Dendritic cell treated with granulocyte-macrophage colony-stimulating factor and Interleukin-4, amounts not matched to agents 40 ng/mL and 50 ng/mL, for 4 days (primary cell): ENCODE measurements around the gene RADIL.

ENCODE experiments used
- H3K27ac Mint-ChIP-seq: one replicate; pipeline ENCODE4 v1.8.0; 2022; ENCODE audit warnings: mild to moderate bottlenecking, mixed read lengths
- H3K27me3 Mint-ChIP-seq: one replicate; pipeline ENCODE4 v1.8.0; 2022; ENCODE audit warnings: mild to moderate bottlenecking, mixed read lengths
- H3K36me3 Mint-ChIP-seq: one replicate; pipeline ENCODE4 v1.8.0; 2022; ENCODE audit warnings: low read depth, mixed read lengths
- H3K4me1 Mint-ChIP-seq: one replicate; pipeline ENCODE4 v1.8.0; 2022; ENCODE audit warnings: low read depth, mixed read lengths
- H3K4me3 Mint-ChIP-seq: one replicate; pipeline ENCODE4 v1.8.0; 2022; ENCODE audit warnings: mild to moderate bottlenecking, moderate library complexity, mixed read lengths
- H3K9me3 Mint-ChIP-seq: one replicate; pipeline ENCODE4 v1.8.0; 2022; ENCODE audit warnings: mixed read lengths
- intact Hi-C: fragments of 100-400 bp; cut with micrococcal nuclease; formaldehyde crosslinking; loops from one replicate; pipeline ENCODE4 v1.15.0; 2022

The RADIL gene

GRCh38 chr7:4834601-4835397 is 48.7 kb downstream of the RADIL start:
- peaks cover 5% of the 10 kb centered on the region for H3K27me3 Mint-ChIP-seq
- intact Hi-C loops = no loop called here
- no peaks in the 10 kb centered on the region for H3K36me3 Mint-ChIP-seq

GRCh38 chr7:4833691-4834600 is 49.6 kb downstream of the RADIL start:
- Mint-ChIP-seq H3K27me3 (peaks cover 5% of the 10 kb centered on the region), H3K4me3 (no peak overlapping the region), H3K4me1 (no peaks in the 10 kb centered on the region), H3K9me3 (no peaks in the 10 kb centered on the region), H3K36me3 (no peaks in the 10 kb centered on the region), H3K27ac (no peak overlapping the region)
- intact Hi-C loops = no loop called here

More at GRCh38 chr7:4834601-4835397, 48.7 kb downstream of the RADIL start:
- H3K4me1 Mint-ChIP-seq = no peaks in the 10 kb centered on the region
- H3K4me3 Mint-ChIP-seq = no peak overlapping the region
- H3K9me3 Mint-ChIP-seq = no peaks in the 10 kb centered on the region
- H3K27ac Mint-ChIP-seq = no peak overlapping the region

- no peaks in the 10 kb centered on the region for H3K4me1 Mint-ChIP-seq
- no peak overlapping the region for H3K4me3 Mint-ChIP-seq
- no peaks in the 10 kb centered on the region for H3K36me3 Mint-ChIP-seq
- no peaks in the 10 kb centered on the region for H3K9me3 Mint-ChIP-seq
- no peak overlapping the region for H3K27ac Mint-ChIP-seq
- H3K27me3 Mint-ChIP-seq = peaks cover 5% of the 10 kb centered on the region
- intact Hi-C loops = no loop called here
These were observed 50.3 kb downstream of the RADIL start for GRCh38 chr7:4833176-4833575.

- Mint-ChIP-seq H3K9me3 (no peaks in the 10 kb centered on the region), H3K27ac (no peak overlapping the region), H3K27me3 (peaks cover 5% of the 10 kb centered on the region), H3K36me3 (no peaks in the 10 kb centered on the region), H3K4me1 (no peaks in the 10 kb centered on the region), H3K4me3 (no peak overlapping the region)
- intact Hi-C loops = no loop called here
These were observed 50.8 kb downstream of the RADIL start for GRCh38 chr7:4832711-4833110.

GRCh38 chr7:4831723-4832495 is 51.6 kb downstream of the RADIL start:
- Mint-ChIP-seq H3K9me3 (no peaks in the 10 kb centered on the region), H3K36me3 (no peaks in the 10 kb centered on the region), H3K4me3 (no peak overlapping the region), H3K27me3 (peaks cover 1% of the 10 kb centered on the region), H3K4me1 (no peaks in the 10 kb centered on the region), H3K27ac (no peak overlapping the region)
- intact Hi-C loops = loop anchor here (2.0 kb wide), 1 partner anchor 51 kb away; the partner anchor contains the start of gene RADIL

GRCh38 chr7:4830176-4830575 is 53.3 kb downstream of the RADIL start:
- Mint-ChIP-seq H3K4me1 (no peaks in the 10 kb centered on the region), H3K4me3 (no peak overlapping the region), H3K9me3 (no peaks in the 10 kb centered on the region), H3K27ac (no peak overlapping the region), H3K36me3 (no peaks in the 10 kb centered on the region), H3K27me3 (peaks cover 2% of the 10 kb centered on the region)
- intact Hi-C loops = loop anchor here (1.0 to 2.0 kb wide), 2 partner anchors 53 to 255 kb away; partner anchors contain the start of gene RADIL

GRCh38 chr7:4828720-4829383 is 54.7 kb downstream of the RADIL start:
- no peak overlapping the region for H3K4me3 Mint-ChIP-seq
- H3K9me3 Mint-ChIP-seq = no peaks in the 10 kb centered on the region
- H3K36me3 Mint-ChIP-seq = no peaks in the 10 kb centered on the region
- no peak overlapping the region for H3K27ac Mint-ChIP-seq
- no peaks in the 10 kb centered on the region for H3K4me1 Mint-ChIP-seq
- H3K27me3 Mint-ChIP-seq = peaks cover 3% of the 10 kb centered on the region
- intact Hi-C loops = no loop called here

- no peak overlapping the region for H3K27ac Mint-ChIP-seq
These were observed 58.4 kb downstream of the RADIL start for GRCh38 chr7:4825081-4825480.

GRCh38 chr7:4824120-4824775 is 59.3 kb downstream of the RADIL start:
- Mint-ChIP-seq H3K27me3 (peaks cover 8% of the 10 kb centered on the region), H3K27ac (no peak overlapping the region), H3K4me3 (no peak overlapping the region), H3K9me3 (no peaks in the 10 kb centered on the region), H3K36me3 (no peaks in the 10 kb centered on the region), H3K4me1 (no peaks in the 10 kb centered on the region)
- intact Hi-C loops = no loop called here

More at GRCh38 chr7:4825081-4825480, 58.4 kb downstream of the RADIL start:
- H3K27me3 Mint-ChIP-seq = peaks cover 3% of the 10 kb centered on the region
- no peaks in the 10 kb centered on the region for H3K9me3 Mint-ChIP-seq
- H3K36me3 Mint-ChIP-seq = no peaks in the 10 kb centered on the region
- H3K4me1 Mint-ChIP-seq = no peaks in the 10 kb centered on the region
- H3K4me3 Mint-ChIP-seq = no peak overlapping the region
- intact Hi-C loops = no loop called here

GRCh38 chr7:4823441-4824119 is 59.9 kb downstream of the RADIL start:
- Mint-ChIP-seq H3K27me3 (peaks cover 9% of the 10 kb centered on the region), H3K4me3 (no peak overlapping the region), H3K36me3 (no peaks in the 10 kb centered on the region), H3K27ac (no peak overlapping the region), H3K9me3 (no peaks in the 10 kb centered on the region), H3K4me1 (no peaks in the 10 kb centered on the region)
- intact Hi-C loops = no loop called here

GRCh38 chr7:4822677-4823076 is 60.8 kb downstream of the RADIL start:
- Mint-ChIP-seq H3K36me3 (no peaks in the 10 kb centered on the region), H3K9me3 (no peaks in the 10 kb centered on the region), H3K27ac (no peak overlapping the region), H3K27me3 (peaks cover 9% of the 10 kb centered on the region), H3K4me3 (no peak overlapping the region), H3K4me1 (no peaks in the 10 kb centered on the region)
- intact Hi-C loops = no loop called here

GRCh38 chr7:4820967-4821471 is 62.5 kb downstream of the RADIL start:
- Mint-ChIP-seq H3K27ac (no peak overlapping the region), H3K4me1 (no peaks in the 10 kb centered on the region), H3K36me3 (no peaks in the 10 kb centered on the region), H3K9me3 (no peaks in the 10 kb centered on the region), H3K27me3 (peaks cover 9% of the 10 kb centered on the region), H3K4me3 (no peak overlapping the region)
- intact Hi-C loops = no loop called here
